Right atrium auricular region (tissue), 2 donors: ENCODE measurements around the gene GRIN2A. TPM values are rescaled to one million over a fixed set of nuclear protein-coding genes. Genes with fewer than 3 reads are reported as not detected.

ENCODE experiments used
- DNase-seq: peaks from one replicate; pipeline ENCODE4 v3.0.0-alpha.2; 2019; ENCODE audit warnings: low spot score
- H3K27ac ChIP-seq, 2 donors: fragments of 200-600 bp; sonication (generic); 1 replicate in 1 of 2; 2 replicates in 1 of 2; pipeline ENCODE4 v1.5.1; 2016 to 2019
- H3K27me3 ChIP-seq, 2 donors: fragments of 200-600 bp; sonication (generic); one replicate each; pipeline versions ENCODE4 v1.5.1 to v1.6.0; 2017 to 2019
- H3K36me3 ChIP-seq: fragments of 200-600 bp; sonication (generic); one replicate; pipeline ENCODE4 v1.5.1; 2016
- H3K4me1 ChIP-seq, 2 donors: fragments of 200-600 bp; sonication (generic); one replicate each; pipeline versions ENCODE4 v1.5.1 to v1.6.0; 2017 to 2019
- H3K4me3 ChIP-seq, 2 donors: fragments of 200-600 bp; sonication (generic); 1 replicate in 1 of 2; 2 replicates in 1 of 2; pipeline ENCODE4 v1.5.1; 2017 to 2019; ENCODE audit warnings: mild to moderate bottlenecking in 1 of 2, moderate library complexity in 1 of 2
- H3K9me3 ChIP-seq, 2 donors: fragments of 200-600 bp; sonication (generic); one replicate each; pipeline ENCODE4 v1.5.1; 2019
- CTCF ChIP-seq, 2 donors: fragments of 200-600 bp; sonication (generic); IDR thresholded peaks; one replicate each; pipeline ENCODE4 v1.5.1; 2019; ENCODE audit warnings: antibody characterized with exemption in 2 of 2
- total RNA-seq, 2 donors: library from RNA; depleted of rRNA; stranded (reverse); fragments of >200 nt; gene quantifications; one replicate each; pipeline ENCODE4 v1.1.0, GENCODE V29; 2016

GRIN2A gene
- total RNA-seq, 2 donors from 2014 or later, result 3.8 to 7.4 TPM

- Histone ChIP-seq H3K4me1 (no peaks in the 10 kb centered on the region), H3K27me3 (no peaks in the 10 kb centered on the region), H3K9me3 (no peaks in the 10 kb centered on the region), H3K36me3 (no peaks in the 10 kb centered on the region), H3K4me3 (no peak overlapping the region), H3K27ac (no peak overlapping the region)
- no peak for TF ChIP-seq CTCF (IDR thresholded peaks at IDR 0.05)
- DNase-seq, result no peak
Measured at GRCh38 chr16:10210944-10211343, 28.7 kb upstream of the GRIN2A start.

- H3K27ac ChIP-seq, result no peak overlapping the region
- H3K9me3 ChIP-seq, result peaks cover 0 to 9% of the 10 kb centered on the region in 2 donors
- no peaks in the 10 kb centered on the region for H3K27me3 ChIP-seq
- H3K4me3 ChIP-seq, result no peak overlapping the region
- no peak for DNase-seq
- no peaks in the 10 kb centered on the region for H3K36me3 ChIP-seq
- TF ChIP-seq CTCF (IDR thresholded peaks at IDR 0.05), result no peak
- H3K4me1 ChIP-seq, result no peaks in the 10 kb centered on the region
Measured at GRCh38 chr16:10206865-10207264, 24.6 kb upstream of the GRIN2A start.

GRCh38 chr16:10206215-10206614, 24.0 kb upstream of the GRIN2A start:
- no peak overlapping the region for H3K27ac ChIP-seq
- peaks cover 0 to 9% of the 10 kb centered on the region in 2 donors for H3K9me3 ChIP-seq
- DNase-seq, result no peak
- H3K4me1 ChIP-seq, result no peaks in the 10 kb centered on the region
- no peak for TF ChIP-seq CTCF (IDR thresholded peaks at IDR 0.05)
- H3K36me3 ChIP-seq, result no peaks in the 10 kb centered on the region
- H3K27me3 ChIP-seq, result no peaks in the 10 kb centered on the region
- H3K4me3 ChIP-seq, result no peak overlapping the region

GRCh38 chr16:10205688-10206087, 23.5 kb upstream of the GRIN2A start:
- Histone ChIP-seq H3K4me3 (no peak overlapping the region), H3K27ac (no peak overlapping the region), H3K9me3 (peaks cover 0 to 9% of the 10 kb centered on the region in 2 donors), H3K36me3 (no peaks in the 10 kb centered on the region), H3K27me3 (no peaks in the 10 kb centered on the region), H3K4me1 (no peaks in the 10 kb centered on the region)
- no peak for DNase-seq
- TF ChIP-seq CTCF (IDR thresholded peaks at IDR 0.05), result no peak

GRCh38 chr16:10202649-10203048, 20.4 kb upstream of the GRIN2A start:
- Histone ChIP-seq H3K27me3 (no peaks in the 10 kb centered on the region), H3K4me1 (no peaks in the 10 kb centered on the region), H3K36me3 (no peaks in the 10 kb centered on the region), H3K9me3 (peaks cover 0 to 9% of the 10 kb centered on the region in 2 donors), H3K4me3 (no peak overlapping the region), H3K27ac (no peak overlapping the region)
- no peak for TF ChIP-seq CTCF (IDR thresholded peaks at IDR 0.05)
- no peak for DNase-seq
